ENCODE measurements around the gene PRCD.

The PRCD gene, protein sequence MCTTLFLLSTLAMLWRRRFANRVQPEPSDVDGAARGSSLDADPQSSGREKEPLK

DNA sequence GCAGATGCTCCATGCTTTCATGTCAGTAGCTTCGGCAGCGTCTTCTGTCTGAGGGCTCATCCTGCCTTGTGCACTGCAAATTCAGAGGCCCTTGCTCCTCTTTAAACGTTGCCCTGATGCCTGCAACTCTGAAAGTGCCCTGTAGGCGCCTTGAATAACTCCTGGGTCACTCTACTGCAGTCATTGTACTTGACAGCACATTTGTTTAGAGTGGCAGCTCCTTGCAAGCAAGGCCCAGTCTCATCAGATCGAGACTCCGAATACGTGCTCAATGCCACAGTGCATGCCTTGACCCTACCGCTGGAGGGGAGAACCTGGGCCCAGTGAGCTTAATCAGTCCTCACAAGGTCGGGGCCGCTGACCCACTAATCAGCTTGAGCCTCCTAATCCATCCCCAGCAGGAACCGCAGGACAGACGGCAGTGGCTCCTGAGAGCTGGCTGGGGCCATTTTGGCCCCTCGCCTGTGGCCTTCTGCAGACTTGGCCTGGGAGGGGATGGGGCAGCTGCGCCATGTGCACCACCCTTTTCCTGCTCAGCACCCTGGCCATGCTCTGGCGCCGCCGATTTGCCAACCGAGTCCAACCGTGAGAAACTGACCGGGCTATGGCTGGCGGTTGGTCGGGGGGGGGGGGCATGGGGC lies at the start of gene PRCD:
TSS of gene PRCD (plus strand) at position 414 of the 641 bp plus-strand sequence. CDS start at position 512, 98 bp downstream.
- DNase-seq (ENCODE audit: low read depth), result no peak

DNA sequence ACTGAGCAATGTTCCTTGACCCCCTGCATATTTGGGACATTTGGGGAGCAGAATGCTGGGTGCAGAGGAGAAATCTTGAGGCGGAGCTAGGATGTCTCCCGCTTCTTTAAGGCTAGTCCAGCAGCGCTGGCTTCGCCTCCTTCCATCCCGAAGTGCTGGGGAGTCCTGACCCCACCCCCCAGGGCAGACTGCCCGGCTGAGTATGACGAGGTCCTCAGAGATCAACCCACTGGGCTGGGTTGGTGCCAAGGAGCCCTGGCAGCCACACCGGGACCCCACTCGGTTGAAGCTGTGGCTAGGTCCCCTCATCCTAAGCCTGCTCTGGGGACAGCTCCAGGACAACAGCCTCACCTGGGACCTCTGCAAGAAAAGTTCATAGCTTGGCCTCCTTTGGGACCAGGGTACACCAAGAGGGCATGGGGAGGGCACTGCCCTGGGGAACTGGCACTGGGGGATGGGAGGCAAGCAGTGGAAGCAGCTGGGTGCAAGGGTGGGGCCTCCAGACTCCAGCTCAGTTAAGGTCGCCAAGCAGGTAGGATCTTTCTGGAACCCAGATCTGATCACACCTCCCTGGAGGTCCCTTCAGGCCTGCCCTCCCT lies 49.6 kb upstream of the PRCD start:
- DNase-seq (ENCODE audit: low read depth), result no peak

DNA sequence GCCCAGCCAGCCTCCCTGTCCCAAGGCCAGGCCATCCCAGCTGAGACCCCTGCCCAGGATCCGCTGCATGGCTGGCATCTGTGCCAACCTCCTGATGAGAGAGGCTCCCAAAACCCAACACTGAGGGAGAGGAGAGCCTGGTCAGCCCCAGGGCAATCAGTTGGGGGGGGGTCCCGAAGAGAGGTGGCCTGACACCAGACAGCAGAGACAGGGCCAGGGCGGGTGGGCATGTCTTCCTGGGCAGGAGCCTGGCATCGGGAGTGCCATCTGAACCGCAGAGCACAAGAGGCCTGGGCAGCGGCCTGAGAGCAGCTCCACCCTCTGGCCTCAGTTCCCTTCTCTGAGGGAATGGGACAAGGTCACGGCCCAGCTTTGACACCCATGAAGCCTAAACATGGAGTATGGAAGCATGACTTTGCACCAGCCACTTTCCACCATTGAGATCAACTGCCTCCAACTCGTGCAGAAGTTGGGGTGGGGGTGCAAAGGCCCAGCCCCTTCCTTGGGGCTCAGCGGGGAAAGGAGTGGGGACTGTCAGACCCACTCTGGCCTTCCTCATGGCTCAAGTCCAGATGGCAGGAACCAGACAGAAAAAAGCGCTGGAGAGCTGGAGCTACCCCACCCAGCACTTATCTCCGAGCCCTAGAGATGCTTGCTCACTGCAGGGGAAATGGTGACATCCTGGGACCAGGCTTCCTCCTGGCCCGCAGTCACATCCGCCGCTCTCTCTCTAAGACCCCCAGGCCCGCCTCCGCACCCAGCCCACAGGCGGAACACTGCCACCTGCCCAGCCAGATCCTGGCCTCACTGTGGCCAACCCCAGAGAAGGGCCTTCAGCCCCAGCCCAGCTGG lies 48.3 kb upstream of the PRCD start:
- DNase-seq (ENCODE audit: low read depth), result no peak

DNA sequence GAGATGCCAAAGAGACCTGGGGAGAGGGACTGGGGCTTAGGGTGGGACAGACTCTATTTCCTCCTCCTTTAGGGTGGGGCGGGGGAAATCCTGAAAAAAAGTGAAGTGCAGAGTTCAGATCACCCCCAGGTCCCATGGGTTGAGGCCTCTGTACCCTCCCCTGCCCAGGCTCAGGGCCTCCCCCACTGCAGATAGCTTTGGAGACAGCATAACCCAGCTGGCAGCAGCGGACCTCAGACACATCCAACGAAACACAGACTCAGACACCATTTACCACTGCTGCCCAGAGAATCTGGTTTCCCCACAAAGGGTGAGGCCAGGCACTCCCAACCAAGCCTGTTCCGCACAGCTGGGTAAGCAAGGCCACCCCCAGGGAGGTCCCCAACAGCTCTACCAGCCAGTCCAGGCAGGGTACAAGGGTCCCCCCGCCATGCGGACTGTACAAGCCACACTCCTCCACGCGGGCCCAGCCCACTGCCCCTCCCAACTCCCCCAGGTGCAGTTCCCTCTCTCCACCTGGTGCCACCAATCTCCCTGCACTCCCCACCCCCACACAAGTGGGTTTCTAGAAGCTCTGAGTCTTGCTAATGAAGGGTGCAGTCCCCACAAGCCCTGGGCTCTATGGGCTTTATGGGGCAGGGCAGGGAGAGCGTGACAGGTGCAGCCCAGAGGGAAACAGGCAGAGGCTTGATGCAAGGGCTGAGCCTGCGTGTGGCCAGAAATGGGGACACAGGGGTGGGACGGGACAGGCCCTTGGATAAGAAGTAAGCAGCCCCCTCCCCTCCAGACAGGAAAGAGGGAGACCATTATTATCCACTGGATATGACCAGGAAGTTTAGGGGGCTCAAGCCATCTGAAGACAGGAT lies 47.5 kb upstream of the PRCD start:
- DNase-seq (ENCODE audit: low read depth), result no peak

DNA sequence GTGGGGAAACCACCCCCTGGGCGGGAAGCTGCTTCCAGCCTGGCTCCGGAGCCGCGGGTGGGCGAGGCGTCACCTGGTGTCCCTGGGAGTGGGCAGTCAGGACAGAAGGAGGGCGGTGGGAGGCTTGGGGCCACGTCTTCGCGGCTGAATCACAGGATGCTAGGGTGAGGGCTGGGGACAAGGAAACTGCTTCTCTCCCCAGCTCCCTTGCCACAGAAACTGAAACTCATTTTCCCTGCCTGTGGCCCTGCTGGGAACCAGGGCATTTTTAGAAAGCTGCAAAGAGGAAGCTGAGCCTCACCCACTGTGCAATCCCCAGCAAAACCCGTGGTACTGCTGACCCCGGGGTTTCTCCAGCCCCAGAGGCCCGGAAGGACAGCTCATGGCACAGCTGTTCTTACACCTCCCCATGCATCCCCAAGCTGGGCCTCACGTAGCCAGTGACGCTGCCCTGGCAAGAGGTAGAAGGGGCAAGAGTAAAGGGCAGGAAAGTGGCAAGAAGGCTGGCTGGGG lies 46.8 kb upstream of the PRCD start:
- DNase-seq (ENCODE audit: low read depth), result no peak

DNA sequence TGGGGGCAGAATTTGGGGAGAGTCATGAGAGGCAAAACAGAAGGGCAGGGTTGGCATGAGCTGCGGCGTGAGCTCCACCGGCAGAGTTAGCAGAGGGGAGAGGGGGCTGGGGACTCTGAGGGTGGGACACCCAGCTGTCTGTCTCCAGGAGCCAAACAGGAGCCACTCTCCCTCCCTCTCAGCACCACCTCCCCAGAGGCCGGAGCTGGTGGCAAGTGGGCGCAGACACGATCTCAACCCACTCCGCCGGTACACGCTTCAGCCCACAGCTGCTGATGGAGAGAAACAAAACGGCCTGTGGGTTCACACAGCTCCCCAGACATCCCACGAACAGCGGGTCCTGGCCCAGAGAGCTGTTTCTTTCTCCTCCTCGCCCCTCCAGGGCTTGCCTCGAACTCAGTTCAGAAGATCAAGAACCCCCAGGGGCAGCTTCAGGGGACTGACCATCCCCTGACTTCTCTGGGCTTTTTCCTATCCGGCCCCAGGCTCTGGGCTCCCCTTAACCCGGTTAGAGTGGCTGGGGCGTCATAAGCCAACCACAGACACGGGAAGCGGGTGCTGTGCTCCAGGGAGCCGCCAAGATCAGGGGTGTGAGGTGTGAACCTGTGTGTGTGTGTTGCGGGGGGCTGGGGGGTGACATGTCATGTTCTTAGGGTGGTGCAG lies 46.2 kb upstream of the PRCD start:
- no peak for DNase-seq (ENCODE audit: low read depth)

DNA sequence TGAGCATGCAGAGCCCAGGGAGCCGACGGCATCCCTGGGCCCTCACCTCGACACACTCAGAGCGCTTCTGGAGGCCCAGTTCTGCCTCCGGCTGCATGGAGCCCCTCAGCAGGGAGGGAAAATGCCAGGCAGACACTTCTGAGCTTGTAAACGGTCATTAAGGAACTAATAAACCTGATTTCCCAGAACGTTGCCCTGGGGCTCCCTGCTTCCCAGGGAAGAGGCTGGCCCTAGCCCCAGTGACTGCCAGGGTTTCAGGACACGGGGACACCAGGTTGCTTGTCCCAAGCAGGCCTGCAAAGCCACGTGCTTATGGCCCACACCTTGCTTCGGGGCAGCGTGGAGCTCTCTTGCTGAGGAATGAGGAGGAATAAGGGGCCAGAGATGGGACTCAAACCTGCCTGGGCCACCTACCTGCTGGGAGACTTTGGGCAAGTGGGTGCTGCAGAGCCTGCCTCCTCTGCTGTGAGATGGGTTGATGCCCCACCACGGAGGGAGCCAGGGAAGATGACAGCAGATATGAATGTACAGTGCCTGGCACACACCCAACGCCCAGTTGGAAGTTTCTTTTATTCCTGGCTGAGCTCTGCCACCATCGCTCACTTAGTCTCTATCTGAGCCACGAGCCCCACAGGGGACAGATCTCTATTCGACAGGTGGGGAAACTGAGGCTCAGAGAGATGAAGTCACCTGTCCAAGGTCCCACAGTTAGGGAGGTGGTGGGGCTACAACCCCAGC lies 44.0 kb upstream of the PRCD start:
- no peak for DNase-seq (ENCODE audit: low read depth)

DNA sequence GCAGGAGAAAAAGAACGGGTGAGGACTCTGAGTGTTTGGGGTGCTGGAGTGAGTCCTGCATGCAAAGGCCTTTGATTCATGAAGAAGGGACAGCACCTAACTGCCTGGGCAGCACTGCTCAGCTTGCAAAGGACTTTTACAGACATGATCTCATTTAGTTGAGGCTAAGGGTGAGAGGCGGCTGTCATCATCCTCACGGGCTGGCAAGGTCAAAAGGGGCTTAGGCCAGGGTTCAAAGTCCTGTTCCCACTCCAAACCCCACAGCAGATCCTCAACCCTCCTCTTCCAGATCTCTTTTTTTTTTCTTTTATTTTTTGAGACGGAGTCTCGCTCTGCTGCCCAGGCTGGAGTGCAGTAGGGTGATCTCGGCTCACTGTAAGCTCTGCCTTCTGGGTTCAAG lies 43.4 kb upstream of the PRCD start:
- no peak for DNase-seq (ENCODE audit: low read depth)

DNA sequence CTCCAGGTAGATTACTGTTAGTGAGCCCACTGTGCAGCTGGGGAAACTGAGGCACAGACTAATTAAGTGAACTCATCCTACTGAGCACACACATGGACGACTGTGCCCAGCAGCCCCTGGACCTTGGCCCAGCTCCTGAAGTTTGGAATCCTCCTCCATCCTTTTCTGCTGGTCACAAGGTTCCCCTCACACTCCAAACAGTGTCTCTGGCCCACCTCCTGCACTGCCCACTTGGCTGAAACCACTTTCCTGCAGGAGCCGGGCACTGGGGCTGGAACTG lies 42.2 kb upstream of the PRCD start:
- no peak for DNase-seq (ENCODE audit: low read depth)

DNA sequence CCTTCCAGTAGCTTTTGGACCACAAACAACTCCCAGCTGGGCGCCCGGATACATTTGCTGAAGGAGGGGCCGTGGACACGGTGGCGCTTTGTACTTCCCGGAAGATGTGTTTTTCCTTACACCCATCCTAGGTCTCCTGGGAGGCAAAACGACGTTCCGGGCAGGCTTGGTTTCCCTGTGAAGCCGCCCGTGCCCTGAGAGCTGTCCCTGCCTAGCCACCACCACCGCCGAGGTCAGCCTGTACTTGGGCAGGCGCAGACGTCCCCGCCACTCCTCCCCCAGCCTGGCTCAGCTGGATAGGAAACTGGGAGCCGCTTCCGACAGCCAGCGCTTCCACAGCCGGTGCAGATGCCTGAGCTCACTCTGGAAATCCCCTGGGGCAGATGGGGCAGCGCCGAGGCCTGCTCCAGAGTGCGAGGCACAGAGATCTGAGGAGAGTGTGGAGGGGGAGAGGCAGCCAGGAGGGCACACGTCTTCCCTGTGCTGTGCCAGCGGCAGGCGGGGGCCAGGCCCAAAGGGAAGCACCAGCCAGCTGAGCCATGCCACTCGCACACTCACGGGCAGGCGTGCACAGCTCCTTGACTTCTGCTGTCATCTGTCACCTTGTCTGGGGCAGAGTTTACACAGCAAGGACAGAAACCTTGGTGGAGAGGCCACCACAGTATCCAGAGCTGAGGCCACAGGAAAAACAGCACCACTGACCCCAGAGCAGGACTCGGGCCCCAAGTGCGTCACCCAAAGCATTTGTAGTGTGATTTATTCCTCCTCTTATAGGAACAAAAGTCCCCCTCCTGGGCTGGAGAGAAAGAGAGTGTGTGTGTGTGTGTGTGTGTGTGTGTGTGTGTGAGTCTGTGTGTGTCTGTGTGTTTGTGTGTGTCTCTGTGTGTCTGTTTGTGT lies 41.6 kb upstream of the PRCD start:
- no peak for DNase-seq (ENCODE audit: low read depth)

DNA sequence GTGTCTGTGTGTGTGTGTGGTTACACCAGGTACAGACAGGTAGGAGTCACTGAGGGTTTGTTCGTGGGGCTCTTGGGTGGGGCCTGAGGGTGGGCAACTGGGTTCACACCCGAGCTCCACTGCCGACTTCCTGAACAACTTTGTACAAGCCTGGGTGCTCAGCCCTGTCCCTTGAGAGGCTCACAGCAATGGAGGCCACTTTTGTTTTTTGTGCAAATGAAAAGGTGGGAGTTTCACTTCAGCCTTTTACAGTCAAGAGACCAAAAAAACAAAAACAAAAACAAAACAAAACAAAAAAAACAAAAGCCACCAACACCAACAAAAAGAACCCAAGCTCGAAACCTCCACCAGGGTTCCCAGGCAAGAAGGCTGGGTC lies 41.0 kb upstream of the PRCD start:
- DNase-seq (ENCODE audit: low read depth), result no peak

DNA sequence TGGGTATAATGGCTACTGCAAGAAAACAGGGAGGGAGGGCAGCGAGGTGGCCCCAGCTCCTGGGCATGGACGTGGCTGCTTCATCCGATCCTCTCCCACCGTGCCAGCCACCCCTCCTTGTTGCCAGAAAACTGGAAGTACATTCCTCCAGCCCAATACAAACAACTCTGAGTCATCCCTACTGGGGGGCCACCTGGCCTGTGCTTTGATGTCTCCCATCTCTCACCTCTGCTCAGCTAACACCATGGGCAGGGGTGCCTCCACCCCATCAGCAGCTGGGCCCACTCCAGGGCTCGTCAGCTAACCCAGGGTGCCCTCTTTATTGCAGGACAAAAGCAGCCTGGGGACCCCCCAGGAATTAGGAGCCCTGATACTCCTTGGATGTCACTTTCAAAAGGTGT lies 40.6 kb upstream of the PRCD start:
- DNase-seq (ENCODE audit: low read depth), result no peak

DNA sequence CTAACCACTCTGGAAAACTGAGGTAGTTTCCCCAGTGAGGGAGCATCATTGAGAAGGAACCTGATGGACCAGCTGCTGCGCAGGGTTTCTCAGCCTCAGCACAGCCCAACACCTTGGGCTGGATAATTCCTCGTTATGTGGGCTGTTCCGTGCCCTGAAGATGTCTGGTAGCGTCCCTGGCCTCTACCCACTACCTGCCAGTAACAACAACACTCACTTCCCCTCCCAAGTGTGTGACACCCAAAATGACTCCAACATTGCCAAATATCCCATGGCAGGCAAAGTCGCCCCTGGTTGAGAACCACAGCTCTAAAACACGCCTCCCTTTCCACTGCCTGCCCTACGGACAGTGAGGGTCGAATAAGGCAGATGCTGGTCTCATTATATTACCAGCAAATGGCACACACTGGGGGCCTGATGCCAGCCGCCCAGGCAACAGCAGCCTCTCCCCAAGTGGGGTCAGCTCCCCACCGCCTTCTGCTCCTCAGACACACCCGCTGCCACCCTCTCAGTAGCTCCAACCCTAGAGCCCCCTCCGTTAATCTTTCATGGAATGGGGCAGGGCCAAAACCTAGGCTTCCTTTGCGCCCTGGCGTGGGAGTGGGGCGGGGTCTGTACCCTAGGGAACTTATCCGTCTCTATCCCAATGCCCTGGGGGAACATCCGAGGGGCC lies 39.6 kb upstream of the PRCD start:
- no peak for DNase-seq (ENCODE audit: low read depth)

DNA sequence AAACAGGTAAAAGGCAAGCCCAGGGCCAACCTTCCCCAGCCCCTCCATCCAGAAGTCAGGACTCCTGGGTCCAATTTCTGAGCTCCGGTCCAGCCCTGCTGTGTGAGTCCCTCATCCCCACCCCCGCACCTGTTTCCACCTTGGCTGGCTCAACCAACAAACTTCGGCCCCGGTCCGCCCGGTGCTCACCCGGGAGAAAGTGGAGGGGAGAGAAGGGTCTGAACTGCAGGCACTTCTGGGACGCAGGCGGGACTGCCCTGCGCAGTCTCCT lies 39.2 kb upstream of the PRCD start:
- no peak for DNase-seq (ENCODE audit: low read depth)

DNA sequence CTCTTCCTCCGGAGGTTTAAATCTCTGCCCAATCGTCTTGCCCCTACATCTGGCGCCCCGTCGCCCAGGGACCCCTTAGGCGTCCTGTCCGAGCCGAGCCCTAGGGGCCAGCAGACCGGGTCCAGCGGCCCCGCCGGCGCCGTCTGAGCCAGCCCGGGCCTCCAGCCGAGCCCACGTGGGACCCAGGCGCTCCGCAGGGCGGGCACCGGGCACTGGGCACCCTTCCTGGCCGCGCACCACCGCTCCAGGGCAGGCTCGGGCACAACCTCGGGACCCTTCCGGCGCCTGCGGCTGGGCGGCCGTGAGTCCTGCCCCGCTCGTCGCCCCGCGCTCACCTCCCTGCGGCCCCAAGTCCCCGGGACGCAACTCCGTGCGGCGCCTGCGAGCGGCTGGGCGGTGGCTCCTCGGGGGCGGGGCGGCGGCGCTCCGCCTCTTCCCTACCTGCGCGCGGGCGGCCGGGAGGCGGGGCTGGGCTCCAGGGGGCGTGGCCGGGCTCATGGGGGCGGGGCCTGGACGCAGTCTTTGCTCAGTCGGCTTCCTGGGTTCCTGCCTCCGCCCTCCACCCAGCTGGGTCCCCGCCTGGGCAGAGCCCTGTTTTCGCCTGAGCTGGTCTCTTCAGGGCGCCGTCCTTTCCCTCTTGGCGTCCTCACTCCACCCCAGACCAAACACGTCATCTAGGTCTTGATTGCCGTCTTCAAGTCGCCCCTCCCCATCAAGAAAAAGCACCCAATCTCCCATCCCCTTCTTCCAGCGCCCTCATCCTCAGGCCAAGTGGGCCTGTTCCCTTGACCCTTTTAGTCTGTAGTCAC lies 38.6 kb upstream of the PRCD start, which contains the start of gene RHBDF2:
TSS of gene RHBDF2 (minus strand) at position 406 of the 809 bp plus-strand sequence. CDS start 19,899 bp downstream, outside the sequence.
- DNase-seq (ENCODE audit: low read depth), result peak; percentile 95

DNA sequence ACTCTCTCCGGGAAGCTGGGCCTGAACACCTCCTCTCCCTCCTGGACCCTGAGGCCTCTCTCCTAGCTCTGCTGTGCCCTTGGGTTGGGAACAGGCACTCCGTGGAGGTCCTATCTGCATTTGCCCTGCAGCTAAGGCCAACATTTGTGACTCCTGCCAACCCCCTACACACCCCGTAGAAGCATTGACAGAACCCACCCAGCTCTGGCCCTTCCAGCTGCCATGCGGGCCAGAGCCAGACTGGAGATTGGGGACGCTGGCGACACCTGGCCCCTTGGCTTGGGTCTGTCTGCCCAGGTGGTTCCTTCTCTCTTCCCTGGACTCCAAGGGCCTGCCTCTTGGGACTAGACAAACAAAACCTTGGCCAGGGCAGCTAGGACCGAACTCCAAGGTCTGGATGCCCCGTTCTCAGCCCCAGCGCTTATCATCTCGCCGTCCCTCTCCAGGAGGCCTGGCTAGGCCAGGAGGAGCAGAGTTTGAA lies 38.0 kb upstream of the PRCD start:
- no peak for DNase-seq (ENCODE audit: low read depth)

DNA sequence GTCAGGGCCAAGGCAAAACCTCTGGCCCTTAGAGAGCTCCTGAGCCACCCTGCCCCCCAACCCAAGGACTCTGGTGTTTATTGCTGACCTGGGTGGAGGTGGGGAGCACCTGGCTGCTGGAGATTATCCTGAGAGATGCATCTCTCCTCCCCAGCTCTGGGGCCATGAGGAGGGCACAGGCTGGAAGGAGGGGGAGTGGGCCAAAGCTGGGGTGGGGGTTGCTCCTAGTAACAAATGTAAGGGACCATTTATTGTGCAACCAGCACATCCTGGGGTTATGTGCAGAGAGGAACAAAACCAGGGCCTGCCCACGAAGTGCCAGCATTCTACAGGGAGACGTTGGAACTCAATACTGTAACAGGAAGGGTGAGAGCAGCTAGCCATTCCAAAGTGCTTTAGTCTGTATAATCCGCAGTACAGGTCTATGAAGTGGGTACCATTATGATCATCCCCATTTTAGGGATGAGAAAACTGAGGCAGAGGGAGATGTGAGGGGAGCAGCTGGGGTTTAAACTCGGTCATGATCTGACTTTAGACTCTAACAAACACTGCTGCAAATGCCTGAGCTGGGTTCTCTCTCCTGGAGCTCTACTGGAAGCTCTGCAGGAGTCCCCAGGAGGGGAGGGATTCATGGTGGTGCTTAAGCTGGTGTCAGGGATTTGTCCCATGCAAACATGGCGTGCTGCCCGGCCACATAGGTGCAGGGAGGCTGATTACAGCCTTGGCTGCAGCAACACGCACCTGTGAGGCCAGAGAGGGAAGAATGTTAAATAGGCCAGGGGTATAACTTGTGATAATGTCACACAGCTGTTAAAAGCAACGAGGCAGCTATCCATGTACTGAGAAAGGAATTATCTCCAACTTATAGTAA lies 37.3 kb upstream of the PRCD start:
- DNase-seq (ENCODE audit: low read depth), result no peak

Data from activated T-cell treated with anti-CD3 and anti-CD28 coated beads for 1 hour (primary cell).